Astrocyte (in vitro differentiated cells and primary cell): ENCODE measurements around the gene CRTC1. TPM values are rescaled to one million over a fixed set of nuclear protein-coding genes. Genes with fewer than 3 reads are reported as not detected.

Experiments used
- DNase-seq: peaks from one replicate; pipeline ENCODE4 v3.0.0-alpha.2; 2010; ENCODE audit warnings: low read depth
- FAIRE-seq: peaks from 2 replicates; lab custom pipeline; 2011; peaks lifted over from hg19 to GRCh38; lab: Jason Lieb, UNC
- H2AFZ ChIP-seq: 2 replicates; pipeline ENCODE4 v1.6.0; 2012; ENCODE audit warnings: low read depth, low read length, inconsistent platforms
- H3K27ac ChIP-seq: 2 replicates; pipeline ENCODE4 v1.5.1; 2011; ENCODE audit warnings: low read depth, low read length, inconsistent platforms
- H3K27me3 ChIP-seq: 2 replicates; pipeline ENCODE4 v1.6.0; 2011; ENCODE audit warnings: low read length, inconsistent platforms; ENCODE audit not compliant: insufficient read depth
- H3K36me3 ChIP-seq: 2 replicates; pipeline ENCODE4 v1.5.1; 2011; ENCODE audit warnings: low read length, inconsistent platforms; ENCODE audit not compliant: insufficient read depth
- H3K4me1 ChIP-seq: 2 replicates; pipeline ENCODE4 v1.5.1; 2011; ENCODE audit warnings: low read length, inconsistent platforms; ENCODE audit not compliant: insufficient read depth
- H3K4me2 ChIP-seq: 2 replicates; pipeline ENCODE4 v1.6.0; 2012; ENCODE audit warnings: low read length, inconsistent platforms
- H3K4me3 ChIP-seq: 2 replicates; pipeline ENCODE4 v1.5.1; 2011; ENCODE audit warnings: low read depth, mild to moderate bottlenecking, low read length, inconsistent platforms; ENCODE audit not compliant: insufficient read depth
- H3K79me2 ChIP-seq: 2 replicates; pipeline ENCODE4 v1.6.0; 2012; ENCODE audit warnings: mild to moderate bottlenecking, low read length, inconsistent platforms; ENCODE audit not compliant: insufficient read depth
- H3K9ac ChIP-seq: 2 replicates; pipeline ENCODE4 v1.6.0; 2012; ENCODE audit warnings: mild to moderate bottlenecking, low read length, inconsistent platforms
- H3K9me3 ChIP-seq: 2 replicates; pipeline ENCODE4 v1.5.1; 2012; ENCODE audit warnings: low read depth, mild to moderate bottlenecking, low read length, inconsistent platforms; ENCODE audit not compliant: insufficient read depth
- H4K20me1 ChIP-seq: 2 replicates; pipeline ENCODE4 v1.6.0; 2012; ENCODE audit warnings: low read length, inconsistent platforms; ENCODE audit not compliant: insufficient read depth
- H3K27ac Mint-ChIP-seq: one replicate; pipeline ENCODE4 v1.8.0; 2021; ENCODE audit warnings: mild to moderate bottlenecking, mixed read lengths; ENCODE audit not compliant: unreplicated experiment
- H3K27me3 Mint-ChIP-seq: one replicate; pipeline ENCODE4 v1.8.0; 2021; ENCODE audit warnings: low read depth, mixed read lengths; ENCODE audit not compliant: unreplicated experiment
- H3K36me3 Mint-ChIP-seq: one replicate; pipeline ENCODE4 v1.8.0; 2021; ENCODE audit warnings: low read depth, mixed read lengths; ENCODE audit not compliant: unreplicated experiment
- H3K4me1 Mint-ChIP-seq: one replicate; pipeline ENCODE4 v1.8.0; 2021; ENCODE audit warnings: low read depth, mixed read lengths; ENCODE audit not compliant: unreplicated experiment
- H3K4me3 Mint-ChIP-seq: one replicate; pipeline ENCODE4 v1.8.0; 2021; ENCODE audit warnings: mild to moderate bottlenecking, moderate library complexity, mixed read lengths; ENCODE audit not compliant: unreplicated experiment
- H3K9me3 Mint-ChIP-seq: one replicate; pipeline ENCODE4 v1.8.0; 2021; ENCODE audit warnings: mild to moderate bottlenecking, mixed read lengths; ENCODE audit not compliant: unreplicated experiment
- CTCF ChIP-seq: IDR thresholded peaks from 2 replicates; pipeline ENCODE4 v1.5.1; 2011; ENCODE audit warnings: low read depth, mild to moderate bottlenecking, inconsistent platforms, low read length, moderate library complexity; ENCODE audit not compliant: insufficient read depth
- EZH2 ChIP-seq: IDR thresholded peaks from 2 replicates; pipeline ENCODE4 v1.6.1; 2012; ENCODE audit warnings: mild to moderate bottlenecking, low read length, inconsistent platforms; ENCODE audit not compliant: insufficient read depth
- total RNA-seq: library from RNA; stranded (reverse); gene quantifications from 2 replicates; pipeline ENCODE4 v1.2.1, GENCODE V29; 2021

CRTC1 gene
- total RNA-seq, 1 donor from 2014 or later = 8.4 TPM

- H3K4me3 ChIP-seq = no peak overlapping the region
- DNase-seq (no peak), FAIRE-seq (no peak)
- peaks cover 9% of the 10 kb centered on the region for H3K4me1 ChIP-seq
- TF ChIP-seq EZH2 = no peak
- TF ChIP-seq CTCF = no peak
- no peak overlapping the region for H3K4me2 ChIP-seq
- no peak overlapping the region for H3K9ac ChIP-seq
- H3K9me3 ChIP-seq = no peaks in the 10 kb centered on the region
- Mint-ChIP-seq H3K9me3 (no peaks in the 10 kb centered on the region), H3K27ac (no peak overlapping the region), H3K36me3 (no peaks in the 10 kb centered on the region), H3K4me3 (no peak overlapping the region), H3K27me3 (peaks cover 44% of the 10 kb centered on the region), H3K4me1 (no peaks in the 10 kb centered on the region)
- H3K27me3 ChIP-seq = peaks cover 22% of the 10 kb centered on the region
- no peaks in the 10 kb centered on the region for H3K36me3 ChIP-seq
- H2AFZ ChIP-seq = no peak overlapping the region
- H3K27ac ChIP-seq = no peak overlapping the region
- H4K20me1 ChIP-seq = no peaks in the 10 kb centered on the region
- no peaks in the 10 kb centered on the region for H3K79me2 ChIP-seq
These were observed 116.0 kb downstream of the CRTC1 start for GRCh38 chr19:18799389-18799970.

- Mint-ChIP-seq H3K36me3 (no peaks in the 10 kb centered on the region), H3K27me3 (peaks cover 42% of the 10 kb centered on the region), H3K27ac (no peak overlapping the region), H3K4me3 (no peak overlapping the region), H3K4me1 (no peaks in the 10 kb centered on the region), H3K9me3 (no peaks in the 10 kb centered on the region)
- Histone ChIP-seq H3K79me2 (no peaks in the 10 kb centered on the region), H3K27me3 (peaks cover 22% of the 10 kb centered on the region), H4K20me1 (no peaks in the 10 kb centered on the region), H3K4me1 (peaks cover 9% of the 10 kb centered on the region), H3K4me3 (no peak overlapping the region), H3K9ac (no peak overlapping the region), H3K27ac (no peak overlapping the region), H3K9me3 (no peaks in the 10 kb centered on the region), H3K36me3 (no peaks in the 10 kb centered on the region), H3K4me2 (no peak overlapping the region), H2AFZ (no peak overlapping the region)
- FAIRE-seq = no peak
- no peak for TF ChIP-seq EZH2
- TF ChIP-seq CTCF = no peak
- DNase-seq = no peak
These were observed 116.6 kb downstream of the CRTC1 start for GRCh38 chr19:18800079-18800478.

GRCh38 chr19:18800636-18801035 lies 117.2 kb downstream of the CRTC1 start:
- Mint-ChIP-seq H3K4me3 (no peak overlapping the region), H3K36me3 (no peaks in the 10 kb centered on the region), H3K4me1 (no peaks in the 10 kb centered on the region), H3K9me3 (no peaks in the 10 kb centered on the region), H3K27me3 (peaks cover 42% of the 10 kb centered on the region), H3K27ac (no peak overlapping the region)
- H2AFZ ChIP-seq = no peak overlapping the region
- H3K9me3 ChIP-seq = no peaks in the 10 kb centered on the region
- TF ChIP-seq EZH2 = no peak
- DNase-seq (no peak), FAIRE-seq (no peak)
- no peak overlapping the region for H3K4me3 ChIP-seq
- H4K20me1 ChIP-seq = no peaks in the 10 kb centered on the region
- H3K36me3 ChIP-seq = no peaks in the 10 kb centered on the region
- H3K4me1 ChIP-seq = peaks cover 5% of the 10 kb centered on the region
- H3K79me2 ChIP-seq = no peaks in the 10 kb centered on the region
- H3K27me3 ChIP-seq = peaks cover 22% of the 10 kb centered on the region
- H3K9ac ChIP-seq = no peak overlapping the region
- H3K27ac ChIP-seq = no peak overlapping the region
- no peak overlapping the region for H3K4me2 ChIP-seq
